CD4-positive, alpha-beta T cell treated with Interleukin-4 for 1 hour (primary cell): ENCODE results near the gene SLC4A2.

Source experiments
- DNase-seq, 2 donors: peaks; one replicate each; pipeline ENCODE4 v3.0.0-alpha.2; 2020 to 2022

Gene SLC4A2

DNA sequence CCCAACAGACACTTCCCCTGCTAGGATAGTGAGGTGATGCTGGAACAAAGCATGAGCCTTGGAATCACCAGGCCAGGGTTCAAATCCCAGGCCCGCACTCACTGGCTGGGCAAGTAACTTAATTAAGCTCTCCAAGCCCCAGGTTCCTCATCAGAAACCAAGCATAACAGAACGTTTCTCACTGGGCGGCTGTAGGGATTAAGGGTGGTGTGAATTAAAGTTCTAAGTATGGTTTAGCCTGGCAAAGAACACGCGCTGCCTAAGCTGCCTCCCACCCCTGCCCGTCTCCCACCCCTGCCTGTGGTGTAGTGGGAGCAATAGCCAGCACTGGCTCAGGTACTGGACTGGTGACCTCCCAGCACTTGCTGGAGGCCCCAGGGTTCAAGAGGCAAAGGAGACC lies 5.6 kb downstream of the SLC4A2 start:
- no peak for DNase-seq

DNA sequence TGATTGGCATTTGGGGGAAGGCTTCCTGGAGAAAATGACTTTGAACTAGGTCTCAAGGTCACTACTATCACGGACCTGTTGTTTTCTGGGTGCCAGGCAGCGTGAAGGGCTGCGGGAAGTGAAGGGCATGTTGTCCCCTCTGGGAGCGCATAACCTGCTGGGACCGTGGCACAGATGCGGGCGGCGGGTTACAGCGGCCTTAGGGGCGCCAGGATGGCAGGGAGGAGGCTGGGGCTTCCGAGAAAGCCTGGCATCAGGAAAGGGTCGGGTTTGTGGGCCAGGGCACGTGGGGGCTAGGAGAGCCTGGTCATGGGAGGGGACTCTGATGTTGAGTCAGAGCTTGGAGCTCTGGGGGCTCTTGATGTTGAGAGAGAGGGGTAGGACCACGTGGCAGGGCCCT lies 6.1 kb downstream of the SLC4A2 start:
- no peak for DNase-seq

DNA sequence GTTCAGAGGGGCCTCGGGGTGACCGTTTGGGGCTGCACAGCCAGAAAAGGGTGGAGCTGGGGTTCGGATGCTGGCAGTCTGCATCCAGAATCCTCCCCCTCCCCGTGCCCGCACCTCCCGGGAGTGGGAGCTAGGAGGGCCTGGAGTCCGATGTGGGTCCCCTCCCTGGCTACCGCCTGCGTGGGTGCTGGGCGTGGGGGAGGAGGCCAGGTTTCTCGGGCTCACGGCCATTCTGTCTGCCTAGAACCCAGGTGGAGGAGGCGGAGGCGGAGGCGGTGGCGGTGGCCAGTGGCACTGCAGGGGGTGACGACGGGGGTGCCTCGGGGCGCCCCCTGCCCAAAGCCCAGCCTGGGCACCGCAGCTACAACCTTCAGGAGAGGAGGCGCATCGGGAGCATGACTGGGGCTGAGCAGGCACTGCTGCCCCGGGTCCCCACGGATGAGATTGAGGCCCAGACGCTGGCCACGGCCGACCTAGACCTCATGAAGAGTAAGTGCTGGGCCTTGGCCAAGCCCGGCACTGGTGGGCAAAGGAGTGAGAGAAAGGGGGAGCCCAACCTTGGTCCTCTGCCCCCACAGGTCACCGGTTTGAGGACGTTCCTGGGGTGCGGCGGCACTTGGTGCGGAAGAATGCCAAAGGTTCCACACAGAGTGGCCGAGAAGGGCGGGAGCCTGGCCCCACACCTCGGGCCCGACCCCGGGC lies 7.0 kb downstream of the SLC4A2 start:
- DNase-seq, result no peak

DNA sequence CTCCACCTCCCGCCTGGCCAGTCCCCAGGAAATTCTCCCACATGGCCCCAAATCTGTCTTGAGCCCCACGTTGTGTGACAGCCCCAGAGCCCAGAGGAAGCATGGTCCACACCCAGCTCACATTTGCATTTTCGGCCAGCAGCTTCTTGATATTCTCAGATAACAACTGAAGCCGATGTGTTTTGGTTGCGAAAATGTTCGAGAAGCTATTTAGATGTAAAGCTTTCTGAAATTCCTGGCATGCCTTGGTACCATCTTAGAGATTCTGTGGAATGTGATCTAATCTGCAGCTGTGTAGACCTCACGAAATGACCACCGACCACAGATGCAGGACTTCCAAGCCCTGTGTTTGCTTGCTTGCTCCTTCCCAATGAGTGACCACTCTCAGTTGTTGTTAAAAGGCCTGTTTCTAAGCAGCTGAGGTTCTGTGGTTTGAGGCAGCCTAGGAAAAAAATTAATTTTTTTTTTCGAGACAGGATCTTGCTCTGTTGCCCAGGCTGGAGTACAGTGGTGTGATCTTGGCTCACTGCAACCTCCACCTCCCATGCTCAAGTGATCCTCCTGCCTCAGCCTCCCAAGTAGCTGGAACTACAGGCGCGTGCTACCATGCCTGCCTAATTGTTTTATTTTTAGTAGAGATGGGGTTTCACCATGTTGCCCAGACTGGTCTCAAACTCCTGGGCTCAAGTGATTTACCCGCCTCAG lies 8.8 kb downstream of the SLC4A2 start:
- no peak for DNase-seq

DNA sequence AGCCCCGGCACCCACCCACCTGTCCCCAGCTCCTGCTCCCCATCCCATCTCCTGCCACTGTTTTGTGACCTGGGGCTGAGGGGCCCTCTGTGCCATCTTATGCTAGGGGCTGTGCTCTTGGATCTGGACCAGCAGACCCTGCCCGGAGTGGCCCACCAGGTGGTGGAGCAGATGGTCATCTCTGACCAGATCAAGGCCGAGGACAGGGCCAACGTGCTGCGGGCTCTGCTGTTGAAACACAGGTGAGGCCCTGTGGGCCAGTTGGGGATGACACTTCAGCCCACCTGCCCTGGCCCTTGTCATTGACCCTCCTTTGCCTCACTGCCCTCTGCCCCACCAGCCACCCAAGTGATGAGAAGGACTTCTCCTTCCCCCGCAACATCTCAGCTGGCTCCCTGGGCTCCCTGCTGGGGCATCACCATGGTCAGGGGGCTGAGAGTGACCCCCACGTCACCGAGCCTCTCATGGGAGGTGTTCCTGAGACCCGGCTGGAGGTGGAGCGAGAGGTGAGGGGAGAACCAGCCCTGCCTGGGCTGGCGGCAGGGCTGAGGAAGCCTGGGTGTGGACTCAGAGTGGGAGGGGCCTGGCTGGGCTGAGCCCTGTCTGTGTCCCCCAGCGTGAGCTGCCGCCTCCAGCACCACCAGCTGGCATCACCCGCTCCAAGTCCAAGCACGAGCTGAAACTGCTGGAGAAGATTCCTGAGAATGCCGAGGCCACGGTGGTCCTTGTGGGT lies 10.6 kb downstream of the SLC4A2 start:
- DNase-seq, result no peak

DNA sequence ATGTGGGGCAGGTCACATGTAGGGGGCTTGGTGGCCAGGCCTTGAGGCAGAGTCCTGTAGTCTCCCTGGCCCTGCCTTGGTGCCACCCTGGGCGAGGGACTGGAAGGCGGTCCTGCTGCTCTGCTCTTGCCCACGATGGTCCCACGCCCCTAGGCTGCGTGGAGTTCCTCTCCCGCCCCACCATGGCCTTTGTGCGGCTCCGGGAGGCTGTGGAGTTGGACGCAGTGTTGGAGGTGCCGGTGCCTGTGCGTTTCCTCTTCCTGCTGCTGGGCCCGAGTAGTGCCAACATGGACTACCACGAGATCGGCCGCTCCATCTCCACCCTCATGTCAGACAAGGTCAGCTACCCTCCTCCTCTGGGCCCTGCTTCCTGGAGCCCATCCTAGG lies 11.2 kb downstream of the SLC4A2 start:
- DNase-seq, result no peak

DNA sequence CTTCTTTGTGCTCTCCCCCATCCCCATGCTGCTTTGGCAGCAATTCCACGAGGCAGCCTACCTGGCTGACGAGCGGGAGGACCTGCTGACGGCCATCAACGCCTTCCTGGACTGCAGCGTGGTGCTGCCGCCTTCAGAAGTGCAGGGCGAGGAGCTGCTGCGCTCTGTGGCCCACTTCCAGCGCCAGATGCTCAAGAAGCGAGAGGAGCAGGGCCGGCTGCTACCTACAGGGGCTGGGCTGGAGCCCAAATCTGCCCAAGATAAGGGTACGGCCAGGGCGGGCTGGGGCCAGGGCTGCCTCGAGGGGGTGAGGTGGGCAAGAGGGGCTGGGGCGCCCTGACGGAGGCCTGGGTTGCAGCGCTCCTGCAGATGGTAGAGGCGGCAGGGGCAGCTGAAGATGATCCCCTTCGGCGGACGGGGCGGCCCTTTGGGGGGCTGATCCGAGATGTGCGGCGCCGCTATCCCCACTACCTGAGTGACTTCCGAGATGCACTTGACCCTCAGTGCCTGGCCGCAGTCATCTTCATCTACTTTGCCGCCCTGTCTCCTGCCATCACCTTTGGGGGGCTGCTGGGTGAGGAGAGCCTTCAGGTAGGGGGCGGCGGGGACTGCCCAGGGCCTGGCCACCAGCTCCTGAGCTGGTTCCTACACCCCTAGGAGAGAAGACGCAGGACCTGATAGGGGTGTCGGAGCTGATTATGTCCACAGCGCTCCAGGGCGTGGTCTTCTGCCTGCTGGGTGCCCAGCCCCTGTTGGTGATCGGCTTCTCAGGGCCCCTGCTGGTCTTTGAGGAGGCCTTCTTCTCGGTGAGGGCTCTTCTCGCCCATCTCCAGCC lies 11.9 kb downstream of the SLC4A2 start:
- no peak for DNase-seq

DNA sequence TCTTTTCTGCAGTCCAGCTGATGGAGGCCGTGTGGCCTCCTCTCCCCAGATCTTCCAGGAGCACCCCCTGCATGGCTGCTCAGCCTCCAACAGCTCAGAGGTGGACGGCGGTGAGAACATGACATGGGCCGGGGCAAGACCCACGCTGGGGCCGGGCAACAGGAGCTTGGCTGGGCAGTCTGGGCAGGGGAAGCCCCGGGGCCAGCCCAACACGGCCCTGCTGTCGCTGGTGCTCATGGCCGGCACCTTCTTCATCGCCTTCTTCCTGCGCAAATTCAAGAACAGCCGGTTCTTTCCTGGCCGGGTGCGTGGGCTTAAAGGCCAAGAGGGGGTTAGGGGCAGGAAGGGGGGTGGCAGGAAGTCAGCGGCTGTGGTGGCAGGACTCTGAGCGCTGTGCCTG lies 14.6 kb downstream of the SLC4A2 start:
- no peak for DNase-seq

DNA sequence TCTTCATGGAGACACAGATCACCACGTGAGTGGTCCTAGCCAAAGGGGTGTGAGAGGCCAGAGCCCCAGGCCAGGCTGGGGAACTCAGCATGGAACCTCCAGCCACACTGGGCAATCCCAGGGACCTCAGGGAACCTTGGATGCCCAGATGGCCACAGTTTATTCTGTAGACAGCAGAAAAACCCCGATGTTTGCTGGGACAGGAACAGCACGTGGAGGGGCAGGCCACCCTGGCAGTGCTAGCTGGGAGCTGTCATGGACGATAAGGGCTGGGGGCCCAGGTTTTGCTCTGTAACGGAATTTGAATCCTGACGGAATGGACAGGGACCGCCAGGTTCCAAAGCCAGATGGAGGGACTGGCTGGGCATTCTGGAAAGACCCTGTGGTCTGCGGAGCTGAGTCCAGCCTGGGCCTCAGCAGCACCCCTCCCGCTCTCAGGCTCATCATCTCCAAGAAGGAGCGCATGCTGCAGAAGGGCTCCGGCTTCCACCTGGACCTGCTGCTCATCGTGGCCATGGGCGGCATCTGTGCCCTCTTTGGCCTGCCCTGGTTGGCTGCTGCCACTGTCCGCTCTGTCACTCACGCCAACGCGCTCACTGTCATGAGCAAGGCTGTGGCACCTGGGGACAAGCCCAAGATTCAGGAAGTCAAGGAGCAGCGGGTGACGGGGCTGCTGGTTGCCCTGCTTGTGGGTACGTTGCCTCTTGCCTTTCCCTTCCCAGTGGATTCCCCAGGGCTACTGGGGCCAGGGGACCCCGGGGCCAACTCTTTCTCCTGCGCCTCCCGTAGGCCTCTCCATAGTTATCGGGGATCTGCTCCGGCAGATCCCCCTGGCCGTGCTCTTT lies 15.7 kb downstream of the SLC4A2 start:
- DNase-seq, result no peak

DNA sequence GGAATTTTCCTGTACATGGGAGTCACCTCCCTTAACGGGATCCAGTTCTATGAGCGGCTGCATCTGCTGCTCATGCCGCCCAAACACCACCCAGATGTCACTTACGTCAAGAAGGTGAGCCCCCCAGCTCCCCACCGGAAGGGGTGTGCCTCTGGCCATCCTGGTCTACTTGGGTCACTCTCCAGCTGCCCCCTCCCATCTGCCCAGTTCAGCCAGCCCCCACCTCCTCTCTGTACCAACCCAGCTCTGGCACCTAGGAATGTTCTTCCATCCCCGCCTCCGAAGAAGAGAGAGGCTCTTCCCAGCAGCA lies 16.2 kb downstream of the SLC4A2 start:
- DNase-seq, result no peak

DNA sequence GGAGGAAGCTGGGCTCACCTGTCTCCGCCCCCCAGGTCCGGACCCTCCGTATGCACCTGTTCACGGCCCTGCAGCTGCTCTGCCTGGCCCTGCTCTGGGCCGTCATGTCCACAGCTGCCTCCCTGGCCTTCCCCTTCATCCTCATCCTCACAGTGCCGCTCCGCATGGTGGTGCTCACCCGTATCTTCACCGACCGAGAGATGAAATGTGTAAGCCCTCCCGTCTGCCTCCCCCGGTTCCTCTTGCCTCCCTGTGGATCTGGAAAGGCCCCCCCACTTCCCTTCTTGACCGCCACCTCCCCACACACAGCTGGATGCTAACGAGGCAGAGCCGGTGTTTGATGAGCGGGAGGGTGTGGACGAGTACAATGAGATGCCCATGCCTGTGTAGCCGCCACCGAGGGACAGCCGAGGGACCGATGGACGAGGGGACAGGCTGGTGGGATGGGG lies 16.6 kb downstream of the SLC4A2 start:
- no peak for DNase-seq

DNA sequence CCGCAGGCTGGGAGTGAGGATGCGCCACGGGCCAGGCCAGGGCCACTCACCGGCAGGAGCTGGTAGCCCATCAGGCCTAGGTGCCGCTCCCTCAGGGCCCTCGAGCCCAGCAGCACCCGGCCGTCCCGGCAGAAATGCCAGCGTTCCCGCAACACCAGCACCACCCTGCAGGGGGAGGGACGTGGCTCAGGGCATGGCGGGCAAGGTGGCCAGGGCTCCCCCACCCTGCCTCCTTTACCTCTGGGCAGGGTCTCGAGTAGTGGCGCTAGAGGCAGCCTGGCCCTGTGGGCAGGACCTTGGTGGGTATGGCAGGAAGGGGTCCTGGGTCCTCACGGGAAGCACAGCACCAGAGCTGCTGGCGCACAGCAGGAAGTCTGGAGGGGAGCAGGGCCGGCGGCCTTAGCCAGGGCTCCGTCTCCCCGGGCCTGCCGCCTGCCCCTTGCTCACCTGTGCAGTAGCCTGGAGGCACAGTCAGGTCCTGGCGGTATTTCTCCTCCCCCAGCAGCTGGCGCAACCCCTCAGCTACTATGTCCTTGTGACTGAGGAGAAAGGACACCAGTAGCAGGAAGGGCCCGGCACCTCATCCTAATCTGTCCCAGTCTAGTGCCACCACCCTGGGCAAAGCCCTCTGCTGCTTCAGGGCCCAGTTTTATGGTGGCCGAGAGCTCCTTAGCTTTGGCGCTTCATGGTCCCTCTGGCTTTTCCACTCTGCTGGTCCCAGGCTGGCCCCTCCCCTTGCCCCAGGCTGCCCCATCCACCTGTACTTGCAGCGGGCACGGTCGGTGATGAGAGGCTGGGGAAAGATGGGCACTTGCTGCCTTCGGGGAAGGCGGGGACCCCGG lies 17.7 kb downstream of the SLC4A2 start:
- no peak for DNase-seq

DNA sequence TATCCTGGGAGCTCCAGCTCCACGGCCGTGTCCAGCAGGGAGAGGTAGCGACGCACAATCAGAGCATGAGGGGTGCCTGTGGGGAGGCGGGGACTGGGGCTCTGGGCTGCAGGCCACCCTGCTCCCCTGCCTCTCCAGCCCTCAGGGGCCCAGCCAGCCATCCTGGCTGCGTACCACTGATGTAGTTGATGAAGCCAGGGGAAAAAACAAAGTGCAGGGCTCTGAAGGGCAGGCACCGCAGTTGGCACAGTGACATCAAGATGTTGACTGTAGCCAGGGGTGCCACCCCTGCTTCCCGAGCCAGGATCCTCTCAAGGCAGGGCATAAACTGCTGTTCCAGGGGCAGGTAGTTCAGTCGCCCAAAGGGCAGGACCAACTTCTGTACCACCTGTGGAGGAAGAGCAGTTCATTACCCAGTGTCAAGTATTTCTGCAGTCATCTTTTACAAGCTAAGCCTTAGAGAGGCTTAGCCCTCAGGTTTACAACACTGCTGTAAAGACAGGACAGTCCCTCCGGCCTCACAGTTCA lies 18.4 kb downstream of the SLC4A2 start:
- DNase-seq, result no peak

DNA sequence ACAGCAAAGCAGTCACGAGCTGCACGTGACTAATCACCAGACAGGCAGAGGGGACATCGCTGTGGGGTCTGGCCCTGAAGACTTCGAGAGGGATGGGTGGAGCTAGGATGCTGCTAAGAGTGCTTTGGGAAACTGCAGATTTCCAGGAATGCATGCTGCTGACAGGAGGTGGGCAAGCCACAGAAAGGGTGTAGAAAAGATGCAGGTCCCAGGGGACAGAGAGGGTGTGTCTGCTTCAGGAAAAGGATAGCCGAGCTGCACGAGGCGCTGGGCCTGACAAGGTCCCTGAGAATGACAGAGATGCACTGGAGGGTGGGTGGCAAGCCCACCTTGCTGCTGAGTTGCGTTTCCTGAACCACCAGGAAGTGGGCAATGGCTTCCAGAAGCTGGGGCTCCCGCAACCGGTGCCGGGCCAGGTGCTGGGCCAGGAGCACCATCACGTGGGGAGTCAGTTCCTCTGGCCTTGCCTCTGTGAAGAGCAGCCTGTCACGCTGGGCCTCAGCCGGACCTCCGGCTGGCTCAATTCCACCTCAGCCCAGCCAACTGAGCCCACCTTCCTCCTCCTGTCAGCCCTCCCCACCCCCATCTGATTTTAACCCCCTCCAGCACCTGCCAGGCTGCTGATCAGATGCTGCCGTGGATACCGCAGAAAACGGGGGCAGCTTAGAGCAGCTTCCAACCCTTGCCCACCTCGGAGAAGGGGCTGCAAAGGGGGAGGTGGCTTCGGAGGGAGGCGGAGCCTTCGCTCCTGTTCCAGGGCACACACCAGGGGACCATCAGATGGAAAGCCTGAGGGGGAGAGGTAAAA lies 19.0 kb downstream of the SLC4A2 start:
- DNase-seq, result no peak

DNA sequence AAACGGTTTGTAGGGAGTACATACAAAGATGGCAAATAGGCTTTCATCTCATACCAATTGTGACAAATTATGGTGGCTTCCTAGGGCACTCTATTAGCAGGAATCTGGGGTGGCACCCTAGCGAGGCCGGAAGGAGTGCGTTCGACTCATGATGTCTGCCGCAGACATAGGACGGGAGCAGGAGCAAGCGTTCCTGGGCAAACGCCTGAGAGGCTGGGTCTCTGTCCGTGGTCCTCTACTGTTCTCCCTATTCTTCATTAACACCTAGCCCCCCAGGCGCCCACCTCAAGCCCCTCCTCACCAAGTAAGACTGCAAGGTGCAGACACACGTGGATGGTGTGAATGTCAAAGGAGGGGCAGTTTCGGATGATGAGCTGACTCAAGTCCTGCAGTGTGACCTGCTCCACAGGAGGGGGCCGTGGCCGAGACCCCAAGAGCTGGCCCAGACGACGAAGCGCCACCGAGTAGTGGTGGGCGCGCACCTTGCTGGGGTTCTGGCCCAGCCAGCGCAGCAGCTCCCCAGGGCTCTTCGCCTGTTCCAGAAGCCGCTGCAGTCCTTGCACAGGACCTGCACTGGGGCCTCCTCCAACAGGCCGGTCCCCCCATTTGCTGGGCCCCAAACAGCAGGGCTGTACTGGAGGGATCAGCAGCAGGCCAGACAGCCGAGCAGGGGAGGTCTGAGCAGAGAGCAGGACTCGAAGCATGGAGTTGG lies 20.0 kb downstream of the SLC4A2 start:
- DNase-seq, result no peak

DNA sequence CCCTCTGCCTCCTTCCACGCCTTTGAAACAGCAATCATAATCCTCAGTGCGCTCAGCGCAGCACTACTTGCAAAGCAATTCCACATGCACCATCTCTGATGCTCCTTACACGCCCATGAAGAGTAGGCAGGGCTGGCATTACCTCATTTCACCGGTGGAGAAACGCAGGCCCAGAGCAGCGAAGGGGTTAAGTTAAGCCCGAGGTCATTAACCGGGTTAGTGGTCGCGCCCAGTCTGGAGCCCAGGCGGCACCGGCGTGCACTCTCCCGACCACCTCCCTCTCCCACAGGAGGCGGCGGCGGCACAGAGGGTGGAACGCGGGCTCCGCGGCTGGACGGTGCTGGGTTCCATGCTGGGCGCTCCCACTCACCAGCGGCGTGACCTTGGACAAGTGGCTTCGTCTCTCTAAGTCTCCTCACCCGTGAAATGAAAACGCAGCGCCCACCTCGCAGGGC lies 20.7 kb downstream of the SLC4A2 start:
- DNase-seq, result no peak

DNA sequence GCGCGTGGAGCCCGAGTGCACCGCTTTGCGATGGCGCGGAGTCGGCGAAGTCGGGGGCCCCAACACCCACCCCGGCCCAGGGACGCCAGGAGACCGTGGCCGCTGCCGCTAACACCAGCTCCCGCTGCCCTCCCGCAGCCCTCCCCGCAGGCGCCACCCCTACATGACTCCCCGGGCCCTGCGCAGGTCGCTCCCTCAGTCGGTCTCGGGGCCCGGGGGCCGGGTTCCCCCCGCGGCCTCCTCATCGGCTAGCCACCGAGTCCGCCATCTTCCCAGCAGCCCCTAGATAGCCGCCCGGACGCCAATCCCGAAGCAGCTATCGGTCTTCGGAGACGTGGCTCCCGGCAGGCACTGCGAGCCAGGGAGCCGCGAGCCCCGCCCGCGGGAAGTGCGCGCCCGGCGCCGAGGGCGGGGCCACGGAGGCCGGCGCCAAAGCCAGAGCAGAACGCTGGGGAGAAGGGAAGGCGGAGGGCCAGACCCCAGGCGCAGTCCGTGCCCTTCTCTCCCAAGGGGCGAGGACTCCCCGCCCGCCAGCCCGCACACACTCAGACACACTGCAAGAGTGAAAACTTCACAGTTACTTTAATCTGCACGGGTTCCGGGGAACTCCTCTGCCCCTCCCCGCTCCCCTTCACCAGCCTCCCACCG lies 21.3 kb downstream of the SLC4A2 start, which contains the start of gene FASTK:
Gene FASTK, minus strand, starts transcription at position 288 of the 648 bp plus-strand sequence. Its CDS starts 43 bp downstream, at position 245.
- DNase-seq, result peak; percentile 90 to 92
